Astrocyte (in vitro differentiated cells and primary cell): ENCODE data around the gene YKT6.

Experiments used
- EZH2 ChIP-seq: IDR thresholded peaks from 2 replicates; pipeline ENCODE4 v1.6.1; 2012; ENCODE audit warnings: mild to moderate bottlenecking, low read length, inconsistent platforms; ENCODE audit not compliant: insufficient read depth
- TF ChIP-seq, protein P1 (sequence below): IDR thresholded peaks from 2 replicates; pipeline ENCODE4 v1.5.1; 2011; ENCODE audit warnings: low read depth, mild to moderate bottlenecking, inconsistent platforms, low read length, moderate library complexity; ENCODE audit not compliant: insufficient read depth

DNA sequence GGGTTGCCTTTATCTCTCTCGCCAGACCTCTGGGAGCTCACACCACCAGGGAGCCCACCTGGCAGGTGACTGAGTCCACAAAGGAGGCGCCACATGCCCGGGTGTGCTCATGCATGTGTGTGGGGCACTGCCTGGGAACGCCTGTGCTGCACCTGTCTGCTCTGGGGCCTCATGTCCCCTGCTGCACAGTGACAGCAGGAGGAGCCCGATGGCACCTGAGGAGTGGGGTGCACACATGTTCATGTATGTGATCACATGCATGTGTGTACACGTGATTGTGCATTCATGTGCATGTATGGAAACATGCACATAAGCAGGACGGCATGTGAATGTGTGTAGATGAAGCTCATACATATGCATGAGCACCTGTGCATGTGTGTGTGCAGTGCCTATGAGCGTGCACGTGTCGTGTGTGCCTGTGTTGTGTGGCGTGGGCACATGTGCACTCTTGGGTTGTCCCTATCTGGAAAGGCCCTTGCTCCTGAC lies 22.0 kb downstream of the YKT6 start:
- no peak for TF ChIP-seq EZH2
- TF ChIP-seq, protein P1, sequence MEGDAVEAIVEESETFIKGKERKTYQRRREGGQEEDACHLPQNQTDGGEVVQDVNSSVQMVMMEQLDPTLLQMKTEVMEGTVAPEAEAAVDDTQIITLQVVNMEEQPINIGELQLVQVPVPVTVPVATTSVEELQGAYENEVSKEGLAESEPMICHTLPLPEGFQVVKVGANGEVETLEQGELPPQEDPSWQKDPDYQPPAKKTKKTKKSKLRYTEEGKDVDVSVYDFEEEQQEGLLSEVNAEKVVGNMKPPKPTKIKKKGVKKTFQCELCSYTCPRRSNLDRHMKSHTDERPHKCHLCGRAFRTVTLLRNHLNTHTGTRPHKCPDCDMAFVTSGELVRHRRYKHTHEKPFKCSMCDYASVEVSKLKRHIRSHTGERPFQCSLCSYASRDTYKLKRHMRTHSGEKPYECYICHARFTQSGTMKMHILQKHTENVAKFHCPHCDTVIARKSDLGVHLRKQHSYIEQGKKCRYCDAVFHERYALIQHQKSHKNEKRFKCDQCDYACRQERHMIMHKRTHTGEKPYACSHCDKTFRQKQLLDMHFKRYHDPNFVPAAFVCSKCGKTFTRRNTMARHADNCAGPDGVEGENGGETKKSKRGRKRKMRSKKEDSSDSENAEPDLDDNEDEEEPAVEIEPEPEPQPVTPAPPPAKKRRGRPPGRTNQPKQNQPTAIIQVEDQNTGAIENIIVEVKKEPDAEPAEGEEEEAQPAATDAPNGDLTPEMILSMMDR: no peak
